GM21367 (cell line): Measurements from ENCODE around the gene EMP3.
"Not testable (repeated sequence)": the region's sequence is repeated elsewhere in the genome, so short reads cannot be mapped to it uniquely, and the experiment has no call there.

ENCODE experiments used
- ATAC-seq: cut with Tn5 transposase; IDR thresholded peaks from one replicate; pipeline ENCODE4 v1.9.1; 2021; ENCODE audit not compliant: unreplicated experiment

Gene EMP3

GRCh38 chr19:48315712-48316111 lies 9.6 kb upstream of the EMP3 start:
- ATAC-seq: no peak

- ATAC-seq: not testable (repeated sequence)
Observed at GRCh38 chr19:48317708-48317960, 7.7 kb upstream of the EMP3 start.

- no peak for ATAC-seq
Observed at GRCh38 chr19:48318286-48318987, 6.9 kb upstream of the EMP3 start.

GRCh38 chr19:48319647-48320541 lies 5.5 kb upstream of the EMP3 start:
- no peak for ATAC-seq

GRCh38 chr19:48321372-48321621 lies 4.1 kb upstream of the EMP3 start:
- peak; percentile 40 for ATAC-seq

GRCh38 chr19:48321622-48322591 lies 3.4 kb upstream of the EMP3 start:
- ATAC-seq: peak; percentile 43

GRCh38 chr19:48329167-48329891 lies 4.0 kb downstream of the EMP3 start:
- no peak for ATAC-seq

GRCh38 chr19:48330012-48330681 lies 4.8 kb downstream of the EMP3 start:
- peak; percentile 25 for ATAC-seq

GRCh38 chr19:48332351-48332661 lies 7.0 kb downstream of the EMP3 start:
- ATAC-seq: no peak

GRCh38 chr19:48332662-48333466 lies 7.5 kb downstream of the EMP3 start:
- peak; percentile 48 for ATAC-seq

- ATAC-seq: peak; percentile 44
Observed at GRCh38 chr19:48333467-48334384, 8.4 kb downstream of the EMP3 start.

- no peak for ATAC-seq
Observed at GRCh38 chr19:48338253-48338755, 13.0 kb downstream of the EMP3 start.

- no peak for ATAC-seq
Observed at GRCh38 chr19:48338802-48339503, 13.6 kb downstream of the EMP3 start.

GRCh38 chr19:48340995-48341394 lies 15.6 kb downstream of the EMP3 start:
- ATAC-seq: no peak

- no peak for ATAC-seq
Observed at GRCh38 chr19:48341515-48342413, 16.4 kb downstream of the EMP3 start.

- no peak for ATAC-seq
Observed at GRCh38 chr19:48342414-48342738, 17.0 kb downstream of the EMP3 start.
